GM15510 (cell line): ENCODE measurements around the gene ALKAL2.

Source experiments
- POLR2A ChIP-seq: IDR thresholded peaks from 3 replicates; pipeline ENCODE4 v1.6.1; 2011; ENCODE audit warnings: borderline replicate concordance; ENCODE audit not compliant: insufficient read length; ENCODE audit errors: extremely low read depth

The ALKAL2 gene, protein sequence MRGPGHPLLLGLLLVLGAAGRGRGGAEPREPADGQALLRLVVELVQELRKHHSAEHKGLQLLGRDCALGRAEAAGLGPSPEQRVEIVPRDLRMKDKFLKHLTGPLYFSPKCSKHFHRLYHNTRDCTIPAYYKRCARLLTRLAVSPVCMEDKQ

DNA sequence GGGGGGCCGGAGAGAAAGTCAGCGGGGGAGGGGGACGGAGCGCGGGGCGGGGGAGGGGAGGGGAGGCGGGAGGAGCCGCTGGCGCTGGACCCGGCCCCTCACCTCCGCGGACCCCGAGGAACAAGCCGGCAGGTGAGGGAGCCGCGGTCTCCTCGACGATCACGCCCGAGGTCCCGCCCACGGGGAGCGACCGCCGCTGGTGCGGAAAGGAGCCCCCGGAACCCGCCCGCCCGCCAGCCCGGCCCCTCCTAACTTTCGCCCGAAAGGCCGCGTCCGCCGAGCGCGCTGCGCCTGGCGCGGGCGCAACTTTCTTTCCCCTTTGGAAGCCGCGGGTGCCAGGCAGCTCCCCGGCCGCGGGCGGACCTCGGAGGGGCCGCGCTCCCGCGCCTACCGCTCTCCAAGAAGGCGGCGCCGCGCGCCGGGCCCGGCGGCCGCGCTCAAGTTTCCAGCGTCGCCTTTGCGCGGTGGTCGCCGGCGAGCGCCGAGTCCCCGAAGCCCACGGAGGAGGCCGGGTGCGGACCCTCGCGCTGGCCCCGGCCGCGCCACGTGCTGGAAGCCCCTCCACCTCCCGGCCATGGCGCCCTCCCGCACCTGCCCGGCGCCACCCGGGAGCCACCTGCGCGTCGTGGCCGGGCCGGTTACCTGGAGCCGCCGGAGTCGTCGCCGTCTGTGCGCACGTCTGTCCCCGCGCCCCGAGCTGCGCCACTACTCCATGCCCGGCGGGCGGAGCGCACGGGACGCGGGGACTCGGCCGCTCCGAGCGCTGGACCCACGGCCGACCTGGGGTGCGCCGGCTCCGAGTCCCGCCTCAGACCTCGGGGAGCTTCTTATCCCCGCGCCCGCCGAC, at the start of gene ALKAL2:
ALKAL2 (minus strand) TSS at position 181 of the 847 bp plus-strand sequence. CDS start 256 bp downstream, outside the sequence.
- TF ChIP-seq POLR2A = no peak

DNA sequence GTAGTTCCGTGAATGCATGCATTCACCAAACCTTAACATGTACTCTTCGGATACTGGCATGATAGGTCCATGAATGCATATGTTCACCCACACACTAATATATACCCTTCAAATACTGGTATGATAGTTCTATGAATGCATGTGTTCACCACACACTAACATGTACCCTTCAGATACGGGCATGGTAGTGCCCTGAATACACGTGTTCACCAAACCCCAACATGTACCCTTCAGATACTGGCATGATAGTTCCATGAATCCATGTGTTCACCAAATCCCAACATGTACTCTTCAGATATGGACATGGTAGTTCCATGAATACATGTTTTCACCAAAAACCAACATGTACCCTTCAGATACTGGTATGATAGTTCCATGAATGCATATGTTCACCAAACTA, 48.5 kb upstream of the ALKAL2 start:
- TF ChIP-seq POLR2A = no peak

DNA sequence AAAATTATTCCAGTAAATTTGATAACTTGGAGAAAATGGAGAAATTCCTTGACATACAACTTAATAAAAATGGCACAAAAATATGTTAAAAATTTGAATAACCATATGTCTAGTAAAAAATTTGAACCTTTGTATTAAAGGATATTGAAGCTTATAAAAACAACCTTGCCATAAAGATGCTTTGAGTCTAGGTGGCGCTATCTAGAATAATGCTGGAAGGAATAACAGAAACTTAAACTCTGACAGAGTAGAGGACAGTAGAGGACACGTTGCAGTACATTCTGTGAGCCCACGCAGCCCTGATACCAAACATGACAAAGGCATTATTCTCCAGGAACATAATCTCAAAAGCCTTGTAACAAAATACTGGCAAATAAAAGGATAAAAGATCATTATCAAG, 44.7 kb upstream of the ALKAL2 start:
- TF ChIP-seq POLR2A = no peak

DNA sequence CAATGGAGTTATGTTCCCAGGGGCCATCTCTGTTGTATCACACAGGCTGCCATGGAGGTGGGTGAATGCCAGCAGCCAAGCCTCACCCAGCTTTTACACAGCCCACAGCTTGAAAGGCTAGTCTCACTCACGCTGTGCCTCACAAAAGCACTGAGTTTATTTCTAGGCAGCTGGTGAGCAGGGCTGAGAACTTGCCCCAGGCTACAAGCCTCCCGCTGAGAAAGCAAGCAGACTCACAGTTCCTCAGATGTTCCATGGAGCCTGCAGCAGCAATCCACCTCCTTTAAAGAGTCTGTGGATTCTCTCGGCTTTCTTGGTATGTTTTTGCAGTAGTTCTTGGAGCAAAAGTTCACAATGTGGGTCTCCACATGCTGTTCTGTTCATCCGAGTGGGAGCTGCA, 40.9 kb upstream of the ALKAL2 start:
- no peak for TF ChIP-seq POLR2A

DNA sequence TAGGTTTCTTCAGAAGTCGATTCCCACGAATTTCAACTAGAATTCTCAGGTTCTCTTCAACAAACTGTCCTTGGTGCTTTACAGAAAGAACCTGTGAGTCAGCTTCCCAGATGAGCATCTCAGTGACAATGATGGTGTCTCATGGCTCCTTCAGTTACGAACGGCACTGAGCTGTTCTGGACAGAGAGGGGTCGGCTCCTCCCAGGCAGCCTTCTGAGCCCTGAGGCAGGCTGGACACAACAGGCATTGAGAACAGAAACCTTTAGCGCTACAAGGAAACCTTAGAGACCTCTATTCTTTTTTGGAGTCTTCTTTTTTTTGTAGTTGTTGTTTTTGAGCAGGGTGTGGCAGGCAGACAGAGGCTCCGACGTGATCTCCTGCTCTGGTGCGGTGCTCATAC, 35.1 kb upstream of the ALKAL2 start:
- TF ChIP-seq POLR2A = no peak

DNA sequence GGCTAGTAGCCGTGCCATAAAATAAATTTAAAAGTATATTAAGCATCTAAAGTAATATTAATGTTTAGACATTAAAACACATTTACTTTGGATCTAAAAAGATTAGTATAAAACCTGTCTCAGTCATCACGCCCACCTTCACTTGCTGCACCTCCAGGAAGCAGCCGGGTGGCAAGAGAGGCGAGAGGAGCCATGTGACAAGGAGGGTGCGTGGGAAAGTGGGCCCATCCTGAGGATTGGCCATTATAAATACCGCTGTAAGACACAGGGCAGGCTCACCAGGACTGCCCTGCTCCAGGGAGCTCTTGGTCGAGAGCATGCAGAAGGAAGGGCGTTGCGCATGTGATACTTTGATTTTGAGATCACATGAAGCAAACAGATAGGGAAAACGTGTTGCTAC, 34.4 kb upstream of the ALKAL2 start:
- TF ChIP-seq POLR2A = no peak

DNA sequence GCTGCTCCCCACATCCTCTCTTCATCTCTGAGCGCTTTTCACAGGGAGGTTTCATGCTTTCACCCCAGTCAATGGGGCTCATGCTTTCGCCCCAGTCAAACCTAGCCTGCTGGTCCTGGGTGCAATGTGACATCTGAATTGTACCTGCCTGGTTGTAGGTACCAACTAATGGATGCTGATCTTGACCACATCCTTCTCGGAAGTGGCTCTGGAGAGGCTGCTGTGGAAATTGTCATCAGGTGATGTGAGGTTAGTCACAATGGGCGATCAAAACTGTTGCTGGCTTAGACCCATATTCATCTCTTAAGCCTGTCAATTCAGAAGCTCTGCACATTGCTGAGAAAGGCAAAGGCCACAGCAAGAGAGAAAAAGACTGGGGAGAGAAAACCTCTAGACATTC, 32.7 kb upstream of the ALKAL2 start:
- TF ChIP-seq POLR2A = no peak

DNA sequence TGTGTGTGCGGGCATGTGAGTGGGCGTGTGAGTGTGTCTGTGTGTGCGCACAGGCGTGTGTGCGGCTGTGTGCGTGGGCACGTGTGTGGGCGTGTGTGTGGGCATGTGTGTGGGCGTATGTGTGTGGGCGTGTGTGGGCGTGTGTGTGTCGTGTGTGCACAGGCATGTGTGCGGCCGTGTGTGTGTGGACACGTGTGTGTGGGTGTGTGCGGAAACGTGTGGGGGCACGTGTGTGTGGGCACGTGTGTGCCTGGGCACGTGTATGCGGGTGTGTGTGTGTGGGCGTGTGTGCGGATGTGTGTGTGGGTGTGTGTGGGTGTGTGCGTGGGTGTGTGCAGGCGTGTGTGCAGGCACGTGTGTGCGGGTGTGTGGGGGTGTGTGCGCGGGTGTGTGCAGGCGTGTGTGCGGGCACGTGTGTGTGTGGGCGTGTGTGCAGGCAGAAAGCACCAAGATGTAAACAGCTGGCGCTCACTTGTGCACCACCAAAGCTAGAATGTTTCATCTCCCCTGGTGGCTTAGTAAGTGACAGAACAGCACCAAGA, 31.2 kb upstream of the ALKAL2 start:
- no peak for TF ChIP-seq POLR2A

DNA sequence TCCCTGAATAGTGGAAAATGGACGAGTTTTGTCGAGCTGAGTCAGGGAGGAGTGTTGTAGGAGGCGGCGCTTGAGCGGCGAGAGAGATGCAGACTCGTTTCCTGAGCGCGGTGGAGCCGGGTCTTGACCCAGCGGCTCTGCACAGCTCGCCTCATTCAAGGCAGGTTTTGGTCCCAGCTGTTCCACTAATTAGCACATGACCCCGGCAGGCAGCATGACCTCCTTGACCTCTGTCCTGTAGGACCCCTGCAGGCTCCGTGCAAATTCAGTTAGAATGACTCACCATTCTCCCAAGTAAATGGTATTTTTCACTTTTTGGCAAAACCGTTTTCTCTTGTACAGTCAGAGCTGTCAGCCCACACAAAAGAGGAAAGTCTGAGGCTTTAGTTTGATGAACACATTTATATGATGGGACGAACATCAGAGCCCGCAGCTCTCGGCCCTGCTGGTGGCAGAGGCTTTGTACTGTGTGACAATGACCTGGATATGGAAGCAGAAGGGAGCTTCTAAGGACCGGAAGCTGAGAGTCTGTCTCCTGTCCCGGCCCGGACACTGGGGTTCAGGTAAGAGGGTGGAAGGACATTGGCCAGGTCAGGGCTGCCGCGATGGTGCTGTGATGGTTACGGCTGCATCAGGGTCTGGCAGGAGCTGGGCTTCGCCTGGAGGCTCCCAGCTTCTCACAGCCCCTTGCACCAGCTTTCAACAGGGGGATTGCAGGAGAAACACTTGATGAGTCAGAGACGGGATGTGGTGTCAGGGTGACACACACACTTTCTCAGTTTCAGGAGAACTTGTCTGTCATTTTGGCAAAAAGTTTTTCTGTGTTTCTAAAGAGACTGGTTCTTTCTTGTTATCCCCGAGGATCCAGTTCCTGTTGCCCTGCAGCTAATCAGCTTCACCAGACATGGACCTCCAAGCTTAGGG, 29.9 kb upstream of the ALKAL2 start:
- no peak for TF ChIP-seq POLR2A

DNA sequence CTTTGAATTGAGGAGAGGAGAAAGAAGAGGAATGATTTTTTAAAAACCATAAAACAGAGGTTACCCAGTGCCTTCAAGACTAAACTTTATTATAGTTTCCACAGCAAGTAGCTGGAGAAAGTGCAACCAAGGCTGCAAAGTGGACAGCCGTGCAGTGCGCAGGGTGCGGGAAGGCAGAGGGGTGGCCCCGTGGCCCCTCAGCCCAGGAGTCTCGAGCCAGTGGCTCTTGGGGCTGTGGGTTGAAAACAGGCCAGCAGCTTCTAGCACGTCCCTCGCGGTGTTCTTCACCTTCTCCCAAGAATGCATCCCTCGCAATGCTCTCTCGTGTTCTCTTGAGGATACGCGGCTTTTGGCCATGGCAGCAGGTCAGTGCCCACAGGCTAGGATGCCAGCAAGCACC, 28.5 kb upstream of the ALKAL2 start:
- no peak for TF ChIP-seq POLR2A

DNA sequence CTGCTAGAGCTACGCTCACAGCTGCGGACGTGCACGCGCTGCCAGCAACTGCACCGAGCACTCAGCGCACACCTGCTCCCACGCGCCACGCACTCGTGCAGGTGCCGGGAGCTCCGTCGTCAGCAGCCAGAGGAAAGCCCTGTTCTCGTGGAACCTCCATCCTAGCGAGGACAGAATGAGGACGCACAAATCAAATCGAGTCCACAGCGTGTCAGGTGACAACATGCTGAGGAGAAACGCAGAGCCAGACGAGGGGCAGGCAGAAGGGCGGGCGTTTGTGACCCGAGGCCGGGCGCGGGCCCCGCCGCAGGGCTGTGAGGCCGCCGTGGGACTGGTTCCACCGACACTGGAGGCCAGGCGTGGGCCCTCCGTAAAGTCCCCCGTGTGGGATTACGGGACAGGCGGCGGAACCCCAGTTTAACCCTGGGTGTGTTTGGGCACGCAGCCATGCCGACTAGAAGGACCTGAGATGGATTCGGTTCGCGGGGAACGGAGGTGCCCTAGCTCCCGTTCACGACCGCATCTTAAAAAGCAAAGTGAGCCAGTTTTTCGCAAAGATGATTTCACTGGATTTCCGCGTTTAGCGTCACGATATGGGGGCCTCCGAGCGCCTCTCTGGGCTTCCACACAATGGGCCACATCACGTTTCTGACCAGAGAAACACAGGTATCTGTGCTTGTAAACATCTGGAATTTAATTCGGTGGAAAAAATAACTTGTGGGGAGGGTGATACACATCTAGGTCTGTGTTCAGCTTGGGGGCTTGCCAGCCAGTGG, 26.9 kb upstream of the ALKAL2 start:
- TF ChIP-seq POLR2A = no peak

DNA sequence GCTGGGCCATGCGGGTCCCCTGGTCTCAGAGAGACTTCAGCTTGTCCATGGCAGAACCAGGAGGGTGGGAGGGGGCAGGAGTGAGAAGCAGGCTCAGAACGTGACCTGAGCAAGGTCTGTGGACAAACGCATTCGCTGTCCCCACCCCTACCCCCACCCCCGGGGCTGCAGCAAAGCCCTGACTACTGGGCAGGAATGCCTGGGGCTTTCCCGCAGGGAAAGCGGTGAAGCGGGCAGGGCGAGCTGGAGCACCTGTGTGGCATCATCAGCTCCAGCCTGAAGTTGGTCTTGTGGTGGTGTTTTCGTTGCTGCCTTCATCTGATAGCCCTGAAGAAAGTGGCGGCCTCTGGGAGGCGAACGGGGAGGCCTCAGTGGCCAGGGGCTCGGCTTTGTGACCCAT, 26.1 kb upstream of the ALKAL2 start:
- no peak for TF ChIP-seq POLR2A

DNA sequence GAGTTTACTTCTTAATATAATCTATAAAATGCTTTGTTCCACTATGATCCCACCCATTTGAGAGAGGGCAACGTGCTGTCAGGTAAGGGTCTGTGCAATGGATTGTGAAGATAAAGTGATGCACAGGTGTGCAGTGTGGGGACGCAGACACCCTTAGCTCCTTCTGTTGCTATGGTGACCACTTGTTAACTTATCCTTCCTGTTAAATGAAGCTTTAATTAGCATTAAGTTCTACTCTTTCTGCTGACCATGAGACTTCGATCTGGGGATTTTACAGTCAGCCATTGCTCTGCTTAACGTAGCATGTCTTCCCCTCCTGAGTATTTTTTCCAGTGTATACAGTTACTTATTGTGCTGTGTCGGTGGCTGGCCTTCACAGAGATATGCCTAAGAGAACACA, 23.1 kb upstream of the ALKAL2 start:
- TF ChIP-seq POLR2A = no peak

DNA sequence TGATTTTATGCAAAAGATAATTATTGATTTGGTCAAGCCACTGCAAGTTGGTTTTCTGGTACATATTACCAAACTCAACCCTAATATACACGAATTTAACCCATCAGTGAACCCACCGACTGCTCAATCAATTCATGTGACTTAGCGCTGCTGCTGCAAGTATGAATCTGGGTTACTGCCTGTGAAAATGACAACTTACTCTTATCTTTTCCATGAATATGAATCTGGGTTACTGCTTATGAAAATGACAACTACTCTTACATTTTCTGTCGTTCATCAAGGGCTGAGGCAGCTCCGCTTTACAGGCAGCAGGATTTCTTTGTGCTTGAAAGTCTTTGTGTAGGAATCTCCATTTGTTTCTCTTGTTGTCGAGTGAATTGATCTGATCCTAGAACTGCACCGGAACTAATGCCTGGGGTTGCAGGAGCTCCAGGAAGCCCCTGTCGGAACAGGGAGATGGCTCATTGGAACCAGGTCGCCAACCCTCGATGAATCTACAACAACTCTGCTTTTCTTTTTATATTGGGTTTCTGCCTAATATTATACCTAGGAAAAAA, 22.1 kb upstream of the ALKAL2 start:
- TF ChIP-seq POLR2A = no peak
